Trophoblast cell (in vitro differentiated cells and primary cell): Measurements from ENCODE around the gene ABCC4.

Experiments
- DNase-seq, 2 donors: peaks; one replicate each; pipeline ENCODE4 v3.0.0-alpha.2; 2016
- H2AFZ ChIP-seq: 2 replicates; pipeline ENCODE4 v1.6.1; 2013; ENCODE audit warnings: low read length, moderate library complexity, mild to moderate bottlenecking; ENCODE audit not compliant: insufficient read depth, poor library complexity
- H2AK5ac ChIP-seq: 2 replicates; pipeline ENCODE4 v1.6.1; 2013; ENCODE audit warnings: mild to moderate bottlenecking, low read length
- H2BK120ac ChIP-seq: 2 replicates; pipeline ENCODE4 v1.6.1; 2013; ENCODE audit warnings: low read length, mild to moderate bottlenecking, moderate library complexity; ENCODE audit not compliant: insufficient read depth, poor library complexity
- H2BK12ac ChIP-seq: 2 replicates; pipeline ENCODE4 v1.6.1; 2013; ENCODE audit warnings: mild to moderate bottlenecking, low read length, moderate library complexity
- H2BK5ac ChIP-seq: 2 replicates; pipeline ENCODE4 v1.6.1; 2013; ENCODE audit warnings: low read length, low read depth, moderate library complexity, mild to moderate bottlenecking; ENCODE audit not compliant: poor library complexity
- H3K14ac ChIP-seq: 2 replicates; pipeline ENCODE4 v1.6.1; 2013; ENCODE audit warnings: mild to moderate bottlenecking, low read length
- H3K18ac ChIP-seq: 2 replicates; pipeline ENCODE4 v1.6.1; 2013; ENCODE audit warnings: mild to moderate bottlenecking, low read length
- H3K23ac ChIP-seq: 2 replicates; pipeline ENCODE4 v1.6.1; 2013; ENCODE audit warnings: low read length
- H3K27ac ChIP-seq: 2 replicates; pipeline ENCODE4 v1.5.1; 2013; ENCODE audit warnings: low read depth, mild to moderate bottlenecking, inconsistent platforms, low read length, moderate library complexity
- H3K27me3 ChIP-seq: 2 replicates; pipeline ENCODE4 v1.6.1; 2013; ENCODE audit warnings: inconsistent platforms, mild to moderate bottlenecking, low read length, moderate library complexity; ENCODE audit not compliant: insufficient read depth
- H3K36me3 ChIP-seq, 2 experiments: 1 replicate in 1 of 2; 2 replicates in 1 of 2; pipeline ENCODE4 v1.6.1; 2013; ENCODE audit warnings: low read length in 2 of 2, mild to moderate bottlenecking in 2 of 2, moderate library complexity in 1 of 2; ENCODE audit not compliant: insufficient read depth in 2 of 2, control insufficient read depth in 1 of 2
- H3K4ac ChIP-seq: 2 replicates; pipeline ENCODE4 v1.6.1; 2013; ENCODE audit warnings: low read depth, mild to moderate bottlenecking, low read length, moderate library complexity
- H3K4me1 ChIP-seq, 2 experiments: 1 replicate in 1 of 2; 2 replicates in 1 of 2; pipeline ENCODE4 v1.6.1; 2013; ENCODE audit warnings: low read length in 2 of 2, mild to moderate bottlenecking in 2 of 2, moderate library complexity in 1 of 2; ENCODE audit not compliant: insufficient read depth in 2 of 2, control insufficient read depth in 1 of 2
- H3K4me2 ChIP-seq: 2 replicates; pipeline ENCODE4 v1.6.1; 2013; ENCODE audit warnings: inconsistent platforms, mild to moderate bottlenecking, low read length, moderate library complexity
- H3K4me3 ChIP-seq: 2 replicates; pipeline ENCODE4 v1.5.1; 2013; ENCODE audit warnings: mild to moderate bottlenecking, low read depth, low read length, inconsistent platforms
- H3K79me1 ChIP-seq: one replicate; pipeline ENCODE4 v1.6.1; 2013; ENCODE audit warnings: low read length
- H3K79me2 ChIP-seq: 2 replicates; pipeline ENCODE4 v1.6.1; 2013; ENCODE audit warnings: low read length, mild to moderate bottlenecking; ENCODE audit not compliant: control insufficient read depth, insufficient read depth, poor library complexity
- H3K9ac ChIP-seq: 2 replicates; pipeline ENCODE4 v1.6.1; 2013; ENCODE audit warnings: mild to moderate bottlenecking, low read length
- H3K9me3 ChIP-seq: 2 replicates; pipeline ENCODE4 v1.6.1; 2013; ENCODE audit warnings: low read depth, mild to moderate bottlenecking, control low read depth, inconsistent platforms, low read length; ENCODE audit not compliant: insufficient read depth
- H4K12ac ChIP-seq: 2 replicates; pipeline ENCODE4 v1.6.1; 2013; ENCODE audit warnings: low read depth, mild to moderate bottlenecking, low read length, moderate library complexity
- H4K8ac ChIP-seq: 2 replicates; pipeline ENCODE4 v1.6.1; 2013; ENCODE audit warnings: low read depth, mild to moderate bottlenecking, low read length, moderate library complexity
- H4K91ac ChIP-seq: one replicate; pipeline ENCODE4 v1.6.1; 2013; ENCODE audit warnings: low read depth, mild to moderate bottlenecking, low read length, moderate library complexity
- WGBS: extraction: QIAGEN DNeasy Blood & Tissue Kit; methylation state at CpG from one replicate; pipeline ENCODE4 v1.1.7; 2013; ENCODE audit warnings: missing lambda C conversion rate; ENCODE audit not compliant: insufficient read length, insufficient coverage; ENCODE audit errors: extremely low coverage; 5-methylcytosine and 5-hydroxymethylcytosine counted together

The ABCC4 gene

DNA sequence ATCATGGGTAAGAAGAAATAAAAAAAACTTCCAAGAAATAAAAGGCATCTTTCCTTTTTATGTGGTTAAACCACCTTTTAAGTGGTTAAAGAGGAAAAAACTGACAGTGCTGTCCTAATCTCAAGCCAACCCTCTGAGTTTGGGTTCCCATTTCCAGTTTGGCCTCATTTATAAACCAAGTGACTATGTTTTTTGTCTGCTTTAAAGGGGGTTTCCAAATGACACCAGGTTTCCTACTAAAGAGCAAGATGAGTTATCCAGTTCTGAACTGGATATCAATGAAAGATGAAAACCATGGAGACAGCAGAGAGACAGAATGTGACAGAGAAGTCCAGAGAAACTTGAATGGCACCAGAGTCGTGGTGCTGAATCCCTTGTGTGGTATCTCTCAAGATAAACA is 251.5 kb downstream of the ABCC4 start:
- Histone ChIP-seq H2BK12ac (no peak overlapping the region), H3K4me1 (no peaks in the 10 kb centered on the region), H2BK120ac (no peak overlapping the region), H3K23ac (no peak overlapping the region), H3K27ac (no peak overlapping the region), H3K79me1 (no peaks in the 10 kb centered on the region), H3K27me3 (no peaks in the 10 kb centered on the region), H2BK5ac (no peak overlapping the region), H3K79me2 (no peaks in the 10 kb centered on the region), H3K18ac (no peak overlapping the region), H3K9ac (no peak overlapping the region), H3K4ac (no peak overlapping the region), H2AFZ (no peak overlapping the region), H3K4me3 (no peak overlapping the region), H3K9me3 (no peaks in the 10 kb centered on the region), H3K4me2 (no peak overlapping the region), H3K36me3 (no peaks in the 10 kb centered on the region), H4K91ac (no peak overlapping the region), H4K12ac (no peak overlapping the region), H3K14ac (no peak overlapping the region), H4K8ac (no peak overlapping the region), H2AK5ac (no peak overlapping the region)
- no CpG with 5 or more reads among the region's 1 CpG for WGBS
- no peak for DNase-seq

DNA sequence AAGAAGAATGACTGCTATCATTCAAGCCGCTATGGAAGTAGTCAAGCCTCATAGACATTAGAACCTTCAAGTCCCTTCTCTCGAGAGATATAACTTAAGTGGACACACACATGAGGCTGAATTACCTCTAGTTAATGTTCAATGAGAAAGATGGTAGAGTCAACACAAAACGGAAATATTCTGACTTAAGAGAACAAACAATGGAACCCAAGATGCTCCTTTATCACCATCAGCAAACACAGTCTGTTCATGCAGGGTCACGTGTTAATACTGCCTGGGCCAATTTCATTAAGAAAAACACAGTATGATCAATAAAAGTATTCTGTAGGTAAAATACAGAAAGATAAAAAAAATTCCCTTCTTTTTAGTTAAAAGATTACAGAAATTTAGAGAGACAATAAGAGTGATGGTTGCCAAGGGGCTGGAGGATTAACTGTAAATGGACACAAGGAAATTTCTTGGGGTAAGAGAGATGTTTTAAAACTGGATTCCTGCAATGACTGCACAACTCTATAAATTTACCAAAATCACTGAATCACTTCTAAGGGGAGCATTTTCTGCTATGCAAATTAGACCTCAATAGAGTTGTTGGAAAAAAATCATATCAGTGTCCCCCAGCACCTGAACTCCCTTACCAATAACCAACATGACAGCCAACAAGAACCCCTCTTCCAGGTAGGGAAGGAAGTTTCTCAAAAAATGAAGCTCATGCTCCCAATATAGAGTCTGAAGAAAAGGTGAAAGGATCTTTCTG is 256.6 kb downstream of the ABCC4 start:
- Histone ChIP-seq H3K79me1 (no peaks in the 10 kb centered on the region), H3K14ac (no peak overlapping the region), H3K9me3 (no peaks in the 10 kb centered on the region), H3K23ac (no peak overlapping the region), H4K91ac (no peak overlapping the region), H3K4me3 (no peak overlapping the region), H3K36me3 (no peaks in the 10 kb centered on the region), H2BK5ac (no peak overlapping the region), H2BK120ac (no peak overlapping the region), H3K79me2 (no peaks in the 10 kb centered on the region), H3K4ac (no peak overlapping the region), H2AK5ac (no peak overlapping the region), H3K27me3 (no peaks in the 10 kb centered on the region), H2BK12ac (no peak overlapping the region), H2AFZ (no peak overlapping the region), H4K8ac (no peak overlapping the region), H3K18ac (no peak overlapping the region), H4K12ac (no peak overlapping the region), H3K9ac (no peak overlapping the region), H3K4me1 (no peaks in the 10 kb centered on the region), H3K27ac (no peak overlapping the region), H3K4me2 (no peak overlapping the region)
- no peak for DNase-seq
- WGBS = no CpG with 5 or more reads among the region's 4 CpGs

DNA sequence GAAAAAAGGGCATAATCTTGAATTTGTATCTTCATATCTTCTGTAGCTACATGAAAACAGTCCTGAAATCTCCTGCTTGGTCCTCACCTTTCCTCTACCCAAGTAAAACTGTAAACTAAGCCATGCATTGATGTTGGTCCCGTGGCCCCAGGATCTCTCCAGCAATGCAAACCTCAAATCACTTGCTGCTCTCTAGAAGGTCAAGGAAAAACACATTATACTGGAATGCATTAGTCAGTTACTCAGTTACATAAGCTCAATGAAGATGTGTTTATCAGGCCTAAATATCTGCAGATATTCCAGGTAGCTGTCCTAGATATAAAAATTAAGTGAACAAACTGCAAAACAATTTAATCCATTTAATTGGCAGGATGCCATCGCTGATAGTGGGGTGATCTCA is 261.8 kb downstream of the ABCC4 start:
- Histone ChIP-seq H3K14ac (no peak overlapping the region), H3K18ac (no peak overlapping the region), H3K79me2 (no peaks in the 10 kb centered on the region), H3K4ac (no peak overlapping the region), H3K79me1 (no peaks in the 10 kb centered on the region), H3K4me1 (no peaks in the 10 kb centered on the region), H2AFZ (no peak overlapping the region), H3K27ac (no peak overlapping the region), H4K12ac (no peak overlapping the region), H3K4me3 (no peak overlapping the region), H4K91ac (no peak overlapping the region), H3K36me3 (no peaks in the 10 kb centered on the region), H2BK120ac (no peak overlapping the region), H3K4me2 (no peak overlapping the region), H2AK5ac (no peak overlapping the region), H2BK5ac (no peak overlapping the region), H3K9ac (no peak overlapping the region), H3K23ac (no peak overlapping the region), H4K8ac (no peak overlapping the region), H2BK12ac (no peak overlapping the region), H3K27me3 (no peaks in the 10 kb centered on the region), H3K9me3 (peaks cover 3% of the 10 kb centered on the region)
- WGBS = no CpG with 5 or more reads among the region's 2 CpGs
- DNase-seq = no peak

DNA sequence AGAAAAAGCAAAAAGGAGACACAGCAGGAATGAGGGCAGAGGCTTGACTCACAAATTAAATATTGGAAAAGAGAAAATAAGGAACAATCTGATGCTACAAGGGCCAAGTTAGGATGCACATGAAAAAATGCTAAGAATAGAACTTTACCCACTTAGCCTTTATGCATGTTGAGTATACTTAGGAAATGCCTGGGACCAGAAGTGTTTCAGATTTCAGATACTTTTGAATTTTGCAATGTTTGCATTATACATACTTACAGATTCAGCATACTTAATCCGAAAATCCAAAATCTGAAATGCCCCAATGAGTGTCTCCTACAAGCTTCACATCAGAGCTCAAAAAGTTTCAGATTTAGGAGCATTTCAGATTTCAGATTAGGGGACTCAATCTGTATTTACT is 262.3 kb downstream of the ABCC4 start:
- Histone ChIP-seq H2BK12ac (no peak overlapping the region), H2BK120ac (no peak overlapping the region), H3K23ac (no peak overlapping the region), H3K27ac (no peak overlapping the region), H3K79me1 (no peaks in the 10 kb centered on the region), H3K9me3 (peaks cover 3% of the 10 kb centered on the region), H4K8ac (no peak overlapping the region), H4K91ac (no peak overlapping the region), H2BK5ac (no peak overlapping the region), H3K9ac (no peak overlapping the region), H3K4me1 (no peaks in the 10 kb centered on the region), H3K4me2 (no peak overlapping the region), H3K14ac (no peak overlapping the region), H4K12ac (no peak overlapping the region), H3K79me2 (no peaks in the 10 kb centered on the region), H3K27me3 (no peaks in the 10 kb centered on the region), H3K18ac (no peak overlapping the region), H2AFZ (no peak overlapping the region), H3K36me3 (no peaks in the 10 kb centered on the region), H2AK5ac (no peak overlapping the region), H3K4me3 (no peak overlapping the region), H3K4ac (no peak overlapping the region)
- no peak for DNase-seq
- no CpG with 5 or more reads among the region's 1 CpG for WGBS
